GM06990 (cell line): ENCODE results near the gene TM4SF4.
A peak's percentile ranks its signal among the peaks of the same experiment; 100 is the strongest.
"Not testable (repeated sequence)": the region's sequence is repeated elsewhere in the genome, so short reads cannot be mapped to it uniquely, and the experiment has no call there.

Source experiments
- DNase-seq: peaks from one replicate; pipeline ENCODE4 v3.0.0-alpha.2; 2011; ENCODE audit not compliant: insufficient read length; ENCODE audit errors: extremely low read depth
- H3K27me3 ChIP-seq: replicated peaks from 2 replicates; pipeline ENCODE4 v1.6.0; 2011; ENCODE audit warnings: low read length; ENCODE audit not compliant: control insufficient read depth, insufficient read depth
- H3K36me3 ChIP-seq: 2 replicates; pipeline ENCODE4 v1.5.1; 2011; ENCODE audit warnings: low read length; ENCODE audit not compliant: control insufficient read depth, insufficient read depth
- H3K4me3 ChIP-seq: replicated peaks from 2 replicates; pipeline ENCODE4 v1.5.1; 2011; ENCODE audit warnings: low read depth, mild to moderate bottlenecking, control low read depth, low read length
- TF ChIP-seq, protein P1 (sequence below): IDR thresholded peaks from 2 replicates; pipeline ENCODE4 v1.5.1; 2011; ENCODE audit warnings: low read length, control low read depth, mild to moderate bottlenecking, inconsistent platforms; ENCODE audit not compliant: insufficient read depth, poor library complexity, severe bottlenecking

The TM4SF4 gene

DNA sequence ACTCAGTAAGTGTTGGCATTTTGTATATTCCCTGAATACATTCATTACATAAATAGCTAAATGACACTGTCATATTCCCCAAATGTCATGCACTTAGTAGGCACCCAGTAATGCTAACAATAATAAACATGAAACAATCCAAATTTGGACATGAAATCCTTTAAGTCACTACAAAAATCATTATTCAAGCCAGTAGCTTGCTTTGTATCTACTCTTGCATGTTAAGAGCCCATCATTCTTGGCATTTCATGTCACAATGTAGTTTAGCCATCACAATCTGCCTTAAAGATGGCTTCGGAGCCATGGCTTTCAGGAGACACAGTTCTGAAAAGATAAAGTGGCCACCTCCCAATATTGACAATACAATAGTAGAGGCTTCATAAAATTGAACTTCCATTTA, 32.9 kb upstream of the TM4SF4 start:
- no peak for DNase-seq
- TF ChIP-seq, protein P1, sequence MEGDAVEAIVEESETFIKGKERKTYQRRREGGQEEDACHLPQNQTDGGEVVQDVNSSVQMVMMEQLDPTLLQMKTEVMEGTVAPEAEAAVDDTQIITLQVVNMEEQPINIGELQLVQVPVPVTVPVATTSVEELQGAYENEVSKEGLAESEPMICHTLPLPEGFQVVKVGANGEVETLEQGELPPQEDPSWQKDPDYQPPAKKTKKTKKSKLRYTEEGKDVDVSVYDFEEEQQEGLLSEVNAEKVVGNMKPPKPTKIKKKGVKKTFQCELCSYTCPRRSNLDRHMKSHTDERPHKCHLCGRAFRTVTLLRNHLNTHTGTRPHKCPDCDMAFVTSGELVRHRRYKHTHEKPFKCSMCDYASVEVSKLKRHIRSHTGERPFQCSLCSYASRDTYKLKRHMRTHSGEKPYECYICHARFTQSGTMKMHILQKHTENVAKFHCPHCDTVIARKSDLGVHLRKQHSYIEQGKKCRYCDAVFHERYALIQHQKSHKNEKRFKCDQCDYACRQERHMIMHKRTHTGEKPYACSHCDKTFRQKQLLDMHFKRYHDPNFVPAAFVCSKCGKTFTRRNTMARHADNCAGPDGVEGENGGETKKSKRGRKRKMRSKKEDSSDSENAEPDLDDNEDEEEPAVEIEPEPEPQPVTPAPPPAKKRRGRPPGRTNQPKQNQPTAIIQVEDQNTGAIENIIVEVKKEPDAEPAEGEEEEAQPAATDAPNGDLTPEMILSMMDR: no peak
- no peaks in the 10 kb centered on the region for H3K36me3 ChIP-seq
- H3K27me3 ChIP-seq: no peaks in the 10 kb centered on the region
- H3K4me3 ChIP-seq: no peak overlapping the region

DNA sequence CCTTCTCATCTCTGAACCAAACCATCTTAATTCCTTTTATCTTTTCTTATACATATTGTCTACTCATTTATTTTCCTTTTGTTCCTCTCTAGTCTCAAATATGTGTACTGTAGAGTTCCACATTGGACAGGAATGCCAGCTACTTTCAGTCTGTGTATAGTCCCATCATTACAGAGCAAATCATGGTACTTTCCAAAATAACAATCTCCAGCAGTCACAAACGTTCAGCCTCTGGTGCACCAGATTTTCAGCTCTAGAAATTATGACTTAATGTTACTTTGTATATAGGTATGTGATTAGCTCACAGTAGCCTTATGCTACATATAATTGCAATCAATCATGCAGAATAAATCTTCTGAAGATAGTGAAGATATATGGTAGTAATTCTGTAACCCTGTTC, 32.5 kb upstream of the TM4SF4 start:
- Histone ChIP-seq H3K27me3 (no peaks in the 10 kb centered on the region), H3K4me3 (no peak overlapping the region), H3K36me3 (no peaks in the 10 kb centered on the region)
- DNase-seq: no peak
- TF ChIP-seq, protein P1: no peak

DNA sequence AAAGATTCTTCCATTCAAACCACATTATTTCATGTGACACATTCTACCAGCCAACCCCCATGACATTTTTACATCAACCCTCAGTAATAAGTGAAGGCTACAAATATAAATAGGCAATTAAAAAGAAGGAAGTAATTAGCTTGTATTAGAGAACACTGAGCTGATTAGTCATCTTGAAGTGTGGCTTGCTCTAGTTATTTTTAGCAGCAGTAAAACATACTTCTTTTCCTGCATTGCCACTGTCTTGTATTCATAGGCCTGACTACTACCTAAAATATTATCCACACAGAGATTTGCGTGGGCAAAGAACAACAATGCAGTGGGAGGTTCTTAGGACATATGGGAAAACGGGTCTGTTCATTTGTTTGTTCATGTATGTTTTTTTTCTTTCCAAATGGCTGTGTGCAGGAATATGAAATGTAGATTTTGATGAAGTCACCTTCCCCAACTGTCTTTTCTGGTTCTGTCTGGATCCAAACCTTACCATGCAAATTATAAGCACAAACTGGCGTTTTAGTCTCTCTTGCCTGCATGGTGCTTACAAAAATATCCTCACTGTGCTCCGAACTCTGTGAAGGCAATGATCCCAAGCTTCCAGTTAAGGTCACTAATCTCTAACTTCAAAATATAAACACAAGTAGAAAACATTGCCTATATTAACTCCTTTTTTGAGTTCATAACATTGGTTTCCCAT, 31.5 kb upstream of the TM4SF4 start:
- Histone ChIP-seq H3K27me3 (no peaks in the 10 kb centered on the region), H3K36me3 (no peaks in the 10 kb centered on the region), H3K4me3 (no peak overlapping the region)
- DNase-seq: peak; percentile 35
- TF ChIP-seq, protein P1: no peak

DNA sequence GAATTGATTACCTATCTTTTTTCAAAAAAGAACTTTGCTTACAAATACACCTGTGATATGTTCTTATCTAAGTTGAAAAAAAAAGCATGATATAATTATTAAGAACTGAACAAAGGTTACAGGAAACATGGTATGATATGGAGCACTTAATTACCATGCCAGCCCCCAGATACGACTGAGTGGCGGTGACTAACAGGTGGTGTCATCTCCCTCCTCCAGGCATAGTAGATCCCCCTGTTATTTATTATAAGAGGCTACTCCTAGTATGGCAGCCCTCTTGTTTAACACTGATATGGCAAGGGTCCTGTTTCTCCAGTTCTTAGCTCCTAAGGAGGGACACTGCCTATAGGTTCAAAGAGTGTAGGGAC, 31.0 kb upstream of the TM4SF4 start:
- no peaks in the 10 kb centered on the region for H3K36me3 ChIP-seq
- no peak for DNase-seq
- no peaks in the 10 kb centered on the region for H3K27me3 ChIP-seq
- TF ChIP-seq, protein P1: no peak
- H3K4me3 ChIP-seq: no peak overlapping the region

GRCh38 chr3:149444867-149445266, 29.6 kb upstream of the TM4SF4 start:
- not testable (repeated sequence) for H3K36me3 ChIP-seq, H3K27me3 ChIP-seq, H3K4me3 ChIP-seq, DNase-seq

GRCh38 chr3:149448331-149448831, 26.1 kb upstream of the TM4SF4 start:
- DNase-seq: no peak

More at GRCh38 chr3:149448331-149448831, 26.1 kb upstream of the TM4SF4 start:
- H3K36me3 ChIP-seq: no peaks in the 10 kb centered on the region
- TF ChIP-seq, protein P1: no peak
- no peak overlapping the region for H3K4me3 ChIP-seq
- no peaks in the 10 kb centered on the region for H3K27me3 ChIP-seq
